ENCODE data around the gene PTGER1. TPM values are rescaled to one million over a fixed set of nuclear protein-coding genes. Genes with fewer than 3 reads are reported as not detected.
A peak's percentile ranks its signal among the peaks of the same experiment; 100 is the strongest.

PTGER1 gene
- total and polyA plus RNA-seq, 8 donors, result 0.76 to 12.9 (median 5.5) TPM

- no peak overlapping the region for H3K4me3 ChIP-seq
- intact Hi-C loops (cut with DNase I), result no loop called here
- H3K9me3 ChIP-seq, result no peaks in the 10 kb centered on the region
- peaks cover 0 to 60% of the 10 kb centered on the region in 2 donors for H3K36me3 ChIP-seq
- no peak overlapping the region for H3K27ac ChIP-seq
- no peak for ATAC-seq
- H3K27me3 ChIP-seq, result no peaks in the 10 kb centered on the region
- peaks cover 13 to 14% of the 10 kb centered on the region in 2 donors for H3K4me1 ChIP-seq
- no peak for DNase-seq
- TF ChIP-seq CTCF (IDR thresholded peaks at IDR 0.05), result no peak
Observed at GRCh38 chr19:14482172-14482941, 7.2 kb upstream of the PTGER1 start.

GRCh38 chr19:14480700-14481079 is 5.5 kb upstream of the PTGER1 start:
- Histone ChIP-seq H3K27ac (no peak overlapping the region), H3K36me3 (peaks cover 0 to 56% of the 10 kb centered on the region in 2 donors), H3K4me3 (no peak overlapping the region), H3K4me1 (peaks cover 17 to 23% of the 10 kb centered on the region in 2 donors), H3K9me3 (no peaks in the 10 kb centered on the region), H3K27me3 (peaks cover 0 to 3% of the 10 kb centered on the region in 2 donors)
- DNase-seq, result no peak
- intact Hi-C loops (cut with DNase I), result no loop called here
- no peak for TF ChIP-seq CTCF (IDR thresholded peaks at IDR 0.05)
- no peak for ATAC-seq

GRCh38 chr19:14479975-14480699 is 5.0 kb upstream of the PTGER1 start:
- Histone ChIP-seq H3K27ac (no peak overlapping the region), H3K9me3 (no peaks in the 10 kb centered on the region), H3K27me3 (peaks cover 0 to 8% of the 10 kb centered on the region in 2 donors), H3K4me1 (peaks cover 23 to 29% of the 10 kb centered on the region in 2 donors), H3K4me3 (no peak overlapping the region), H3K36me3 (peaks cover 0 to 56% of the 10 kb centered on the region in 2 donors)
- peak; percentile 86 to 96 for TF ChIP-seq CTCF (IDR thresholded peaks at IDR 0.05)
- intact Hi-C loops (cut with DNase I), result no loop called here
- peak; percentile 37 for ATAC-seq
- peak in 1 of 4 donors; percentile 94 for DNase-seq

GRCh38 chr19:14479309-14479974 is 4.3 kb upstream of the PTGER1 start:
- ATAC-seq (no peak), DNase-seq (peak in 1 of 4 donors; percentile 75)
- Histone ChIP-seq H3K27me3 (peaks cover 0 to 15% of the 10 kb centered on the region in 2 donors), H3K27ac (no peak overlapping the region), H3K4me3 (no peak overlapping the region), H3K36me3 (peaks cover 0 to 56% of the 10 kb centered on the region in 2 donors), H3K4me1 (peaks cover 26 to 36% of the 10 kb centered on the region in 2 donors), H3K9me3 (no peaks in the 10 kb centered on the region)
- no peak for TF ChIP-seq CTCF (IDR thresholded peaks at IDR 0.05)
- intact Hi-C loops (cut with DNase I), result no loop called here

All from left lung (tissue), 10 donors.